Measurements from ENCODE around the gene AKR1A1.

DNA sequence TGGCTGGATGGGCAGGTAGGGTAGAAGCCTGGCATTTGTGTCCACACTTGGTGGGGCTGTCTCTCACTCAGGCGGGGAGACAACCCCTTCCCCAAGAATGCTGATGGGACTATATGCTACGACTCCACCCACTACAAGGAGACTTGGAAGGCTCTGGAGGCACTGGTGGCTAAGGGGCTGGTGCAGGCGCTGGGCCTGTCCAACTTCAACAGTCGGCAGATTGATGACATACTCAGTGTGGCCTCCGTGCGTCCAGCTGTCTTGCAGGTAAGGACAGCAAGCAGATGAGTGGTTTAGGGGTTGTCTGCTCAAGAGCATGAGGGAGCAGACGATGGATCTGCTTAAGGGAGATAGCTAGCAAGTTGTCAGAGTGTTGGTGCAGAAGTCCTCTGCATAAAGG, 17.3 kb downstream of the AKR1A1 start:
- no peak for TF ChIP-seq CTCF (IDR thresholded peaks at IDR 0.05)
- no peak for TF ChIP-seq POLR2A (IDR thresholded peaks at IDR 0.05; ENCODE audit: low read depth)
- no peak for TF ChIP-seq POLR2AphosphoS5 (IDR thresholded peaks at IDR 0.05)

Measured in esophagus muscularis mucosa (tissue), 3 donors.